Measurements from ENCODE around the gene TRIM71.

GRCh38 chr3:32865383-32865782 is 47.6 kb downstream of the TRIM71 start:
- TF ChIP-seq EZH2phosphoT487 (IDR thresholded peaks at IDR 0.05; ENCODE audit: insufficient read depth, low read depth) (no peak), EZH2 (IDR thresholded peaks at IDR 0.05; ENCODE audit: insufficient read depth, poor library complexity, severe bottlenecking) (no peak)

All from GM23248 (cell line).